Body of pancreas (tissue), 4 donors: ENCODE data around the gene RNF8.

Experiments used
- CTCF ChIP-seq, 7 experiments: fragments of 450-650 bp in 4 of 7; fragments of 200-600 bp in 3 of 7; sonication (generic) in 3 of 7; IDR thresholded peaks; one replicate each; pipeline ENCODE4 v1.5.1; 2016 to 2019; ENCODE audit warnings: antibody characterized with exemption in 7 of 7
- POLR2A ChIP-seq, 3 donors: fragments of 450-650 bp; IDR thresholded peaks; one replicate each; pipeline ENCODE4 v1.6.1; 2016; ENCODE audit warnings: antibody characterized with exemption in 3 of 3, mild to moderate bottlenecking in 2 of 3

- no peak for TF ChIP-seq CTCF (IDR thresholded peaks at IDR 0.05)
- TF ChIP-seq POLR2A (IDR thresholded peaks at IDR 0.05), result no peak
Observed at GRCh38 chr6:37417393-37417792, 63.6 kb downstream of the RNF8 start.
